H1 (cell line): ENCODE measurements around the gene MRPL36.

Source experiments
- ASH2L ChIP-seq: fragments of 200-600, 300-600 bp; sonication (generic); IDR thresholded peaks from one replicate; pipeline ENCODE4 v1.7.1; 2017; ENCODE audit warnings: low read length
- ATF3 ChIP-seq: IDR thresholded peaks from 2 replicates; pipeline ENCODE4 v1.6.1; 2011; ENCODE audit warnings: low read depth, mild to moderate bottlenecking, low read length; ENCODE audit not compliant: insufficient read depth
- CEBPB ChIP-seq: IDR thresholded peaks from 2 replicates; pipeline ENCODE4 v1.6.1; 2012; ENCODE audit warnings: low read depth, low read length
- CTCF ChIP-seq, 3 experiments: IDR thresholded peaks; 1 replicate in 2 of 3; 2 replicates in 1 of 3; pipeline versions ENCODE4 v1.5.1 to v1.6.1; 2011; ENCODE audit warnings: low read length in 3 of 3, mild to moderate bottlenecking in 3 of 3, inconsistent platforms in 2 of 3, low read depth in 1 of 3, moderate library complexity in 1 of 3; ENCODE audit not compliant: insufficient read depth in 1 of 3; ENCODE audit errors: control extremely low read depth in 1 of 3
- GABPA ChIP-seq: IDR thresholded peaks from 2 replicates; pipeline ENCODE4 v1.6.1; 2011; ENCODE audit warnings: mild to moderate bottlenecking, low read length, moderate library complexity, borderline replicate concordance; ENCODE audit not compliant: insufficient read depth
- POLR2AphosphoS5 ChIP-seq: IDR thresholded peaks from 2 replicates; pipeline ENCODE4 v1.6.1; 2011; ENCODE audit warnings: low read depth, low read length
- RAD21 ChIP-seq, 2 experiments: IDR thresholded peaks in 1 of 2; conservative IDR thresholded peaks in 1 of 2; 2 replicates each; pipeline ENCODE4 v1.6.1; 2011; ENCODE audit warnings: low read depth in 2 of 2, low read length in 2 of 2, improper control_type of control experiment in 1 of 2, inconsistent platforms in 1 of 2, mild to moderate bottlenecking in 1 of 2, moderate library complexity in 1 of 2
- YY1 ChIP-seq: IDR thresholded peaks from 2 replicates; pipeline ENCODE4 v1.6.1; 2011; ENCODE audit warnings: low read depth, mild to moderate bottlenecking, low read length

GRCh38 chr5:1815071-1815786 lies 15.6 kb upstream of the MRPL36 start:
- TF ChIP-seq RAD21 (IDR thresholded peaks at IDR 0.05 in 1 of 2, conservative IDR thresholded peaks at IDR 0.05 in 1 of 2; ENCODE audit: low read depth in 2 of 2, low read length in 2 of 2) (no peak), CTCF (IDR thresholded peaks at IDR 0.05; ENCODE audit: control extremely low read depth in 1 of 3, insufficient read depth in 1 of 3, low read depth in 1 of 3, low read length in 3 of 3) (no peak), POLR2AphosphoS5 (no peak), CEBPB (no peak), YY1 (no peak), ASH2L (no peak), GABPA (no peak), ATF3 (no peak)
